ENCODE results near the gene ZSWIM6.

GRCh38 chr5:61535828-61536227, 203.8 kb downstream of the ZSWIM6 start:
- TF ChIP-seq, protein P1, sequence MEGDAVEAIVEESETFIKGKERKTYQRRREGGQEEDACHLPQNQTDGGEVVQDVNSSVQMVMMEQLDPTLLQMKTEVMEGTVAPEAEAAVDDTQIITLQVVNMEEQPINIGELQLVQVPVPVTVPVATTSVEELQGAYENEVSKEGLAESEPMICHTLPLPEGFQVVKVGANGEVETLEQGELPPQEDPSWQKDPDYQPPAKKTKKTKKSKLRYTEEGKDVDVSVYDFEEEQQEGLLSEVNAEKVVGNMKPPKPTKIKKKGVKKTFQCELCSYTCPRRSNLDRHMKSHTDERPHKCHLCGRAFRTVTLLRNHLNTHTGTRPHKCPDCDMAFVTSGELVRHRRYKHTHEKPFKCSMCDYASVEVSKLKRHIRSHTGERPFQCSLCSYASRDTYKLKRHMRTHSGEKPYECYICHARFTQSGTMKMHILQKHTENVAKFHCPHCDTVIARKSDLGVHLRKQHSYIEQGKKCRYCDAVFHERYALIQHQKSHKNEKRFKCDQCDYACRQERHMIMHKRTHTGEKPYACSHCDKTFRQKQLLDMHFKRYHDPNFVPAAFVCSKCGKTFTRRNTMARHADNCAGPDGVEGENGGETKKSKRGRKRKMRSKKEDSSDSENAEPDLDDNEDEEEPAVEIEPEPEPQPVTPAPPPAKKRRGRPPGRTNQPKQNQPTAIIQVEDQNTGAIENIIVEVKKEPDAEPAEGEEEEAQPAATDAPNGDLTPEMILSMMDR (conservative IDR thresholded peaks at IDR 0.05) = no peak
- TF ChIP-seq ZFX (IDR thresholded peaks at IDR 0.05) = no peak

Measured in C4-2B (cell line).